HG02571 (cell line): ENCODE results near the gene DIRAS1.
"Not testable (repeated sequence)": the region's sequence is repeated elsewhere in the genome, so short reads cannot be mapped to it uniquely, and the experiment has no call there.

Experiments
- ATAC-seq: cut with Tn5 transposase; IDR thresholded peaks from one replicate; pipeline ENCODE4 v1.9.1; 2021; ENCODE audit warnings: mild to moderate bottlenecking, moderate library complexity; ENCODE audit not compliant: unreplicated experiment

The DIRAS1 gene

GRCh38 chr19:2714102-2714501 lies 7.1 kb downstream of the DIRAS1 start:
- not testable (repeated sequence) for ATAC-seq

GRCh38 chr19:2713170-2713569 lies 8.0 kb downstream of the DIRAS1 start:
- not testable (repeated sequence) for ATAC-seq

GRCh38 chr19:2711875-2712205 lies 9.3 kb downstream of the DIRAS1 start:
- ATAC-seq = no peak

- ATAC-seq = no peak
Measured at GRCh38 chr19:2711172-2711874, 9.8 kb downstream of the DIRAS1 start.

GRCh38 chr19:2706251-2706650 lies 14.9 kb downstream of the DIRAS1 start:
- ATAC-seq = no peak

- ATAC-seq = no peak
Measured at GRCh38 chr19:2703691-2704216, 17.4 kb downstream of the DIRAS1 start.

GRCh38 chr19:2703077-2703437 lies 18.1 kb downstream of the DIRAS1 start:
- ATAC-seq = no peak

GRCh38 chr19:2702170-2703076 lies 18.7 kb downstream of the DIRAS1 start, which contains the start of gene GNG7:
GNG7 (minus strand) TSS chr19:2702694; CDS start chr19:2520688, 182,006 bp downstream.
- peak; percentile 73 for ATAC-seq

GRCh38 chr19:2701361-2702169 lies 19.6 kb downstream of the DIRAS1 start:
- ATAC-seq = no peak

- ATAC-seq = no peak
Measured at GRCh38 chr19:2700660-2701360, 20.4 kb downstream of the DIRAS1 start.

- ATAC-seq = no peak
Measured at GRCh38 chr19:2699413-2700140, 21.6 kb downstream of the DIRAS1 start.

- ATAC-seq = no peak
Measured at GRCh38 chr19:2694196-2694595, 27.0 kb downstream of the DIRAS1 start.

GRCh38 chr19:2693492-2694160 lies 27.5 kb downstream of the DIRAS1 start:
- no peak for ATAC-seq

- no peak for ATAC-seq
Measured at GRCh38 chr19:2691951-2692350, 29.2 kb downstream of the DIRAS1 start.

GRCh38 chr19:2690856-2691255 lies 30.3 kb downstream of the DIRAS1 start:
- ATAC-seq = no peak

GRCh38 chr19:2686360-2686759 lies 34.8 kb downstream of the DIRAS1 start:
- no peak for ATAC-seq

- ATAC-seq = no peak
Measured at GRCh38 chr19:2685204-2685704, 35.9 kb downstream of the DIRAS1 start.

GRCh38 chr19:2683430-2684003 lies 37.7 kb downstream of the DIRAS1 start:
- no peak for ATAC-seq

GRCh38 chr19:2680808-2681207 lies 40.4 kb downstream of the DIRAS1 start:
- ATAC-seq = no peak
